A172 (cell line): ENCODE measurements around the gene CCDC68. TPM values are rescaled to one million over a fixed set of nuclear protein-coding genes. Genes with fewer than 3 reads are reported as not detected.
"Not testable (repeated sequence)": the region's sequence is repeated elsewhere in the genome, so short reads cannot be mapped to it uniquely, and the experiment has no call there.

ENCODE experiments used
- DNase-seq: peaks from one replicate; pipeline ENCODE4 v3.0.0-alpha.2; 2015; ENCODE audit warnings: low spot score
- total RNA-seq: library from RNA; depleted of rRNA; stranded (reverse); fragments of >200 nt; shearing (Covaris generic); gene quantifications from 2 replicates; pipeline ENCODE4 v1.2.3, GENCODE V29; 2014; rRNA removed

CCDC68 gene
- total RNA-seq, 1 experiment from 2014 or later, result 0.07 TPM

DNA sequence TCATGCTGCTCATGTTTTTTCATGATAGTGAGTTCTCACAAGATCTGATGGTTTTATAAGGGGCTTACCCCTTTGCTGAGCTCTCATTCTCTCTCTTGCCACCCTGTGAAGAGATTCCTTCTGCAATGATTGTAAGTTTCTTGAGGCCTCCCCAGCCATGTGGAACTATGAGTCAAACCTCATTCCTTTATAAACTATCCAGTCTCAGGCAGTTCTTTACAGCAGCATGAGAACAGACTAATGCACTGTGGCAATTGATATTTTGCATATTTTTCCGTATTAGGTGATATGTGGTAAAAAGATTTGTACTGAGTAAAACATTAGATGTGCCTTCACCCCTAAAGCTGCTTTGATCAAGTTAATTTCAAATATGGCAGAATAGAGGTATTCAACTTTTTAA, 82.2 kb downstream of the CCDC68 start:
- DNase-seq, result no peak

DNA sequence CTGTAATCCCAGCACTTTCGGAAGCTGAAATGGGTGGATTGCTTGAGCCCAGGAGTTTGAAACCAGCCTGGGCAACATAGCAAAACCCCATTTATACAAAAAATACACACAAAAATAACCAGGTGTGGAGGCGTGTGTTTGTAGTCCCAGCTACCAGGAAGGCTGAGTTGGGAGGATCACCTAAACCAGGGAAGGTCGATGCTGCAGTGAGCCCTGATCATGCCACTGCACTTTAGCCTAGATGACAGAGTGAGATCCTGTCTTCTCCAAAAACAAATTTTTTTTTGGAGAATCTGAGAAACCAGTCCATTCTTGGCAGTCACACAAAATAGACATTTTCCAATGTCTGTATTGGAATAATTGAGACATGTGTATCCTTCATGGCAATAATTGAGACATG, 84.2 kb downstream of the CCDC68 start:
- no peak for DNase-seq

DNA sequence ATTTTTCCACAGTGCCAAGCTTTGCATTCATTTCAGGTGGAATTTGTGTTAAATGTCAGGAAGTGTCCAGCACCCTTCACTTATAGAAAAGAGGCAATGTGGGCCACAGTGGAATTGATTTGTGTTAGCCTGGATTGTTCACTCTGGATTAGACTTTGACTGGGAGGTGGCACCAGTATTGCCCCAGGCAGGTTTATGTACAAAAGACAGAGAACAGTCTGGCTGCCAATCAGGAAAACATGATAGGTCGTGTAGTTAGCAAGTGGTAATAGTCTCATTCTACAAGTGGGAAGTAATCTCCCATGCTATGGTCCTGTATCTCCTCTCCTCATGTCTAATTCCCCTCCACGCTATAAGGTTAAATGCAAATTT, 85.4 kb downstream of the CCDC68 start:
- no peak for DNase-seq

DNA sequence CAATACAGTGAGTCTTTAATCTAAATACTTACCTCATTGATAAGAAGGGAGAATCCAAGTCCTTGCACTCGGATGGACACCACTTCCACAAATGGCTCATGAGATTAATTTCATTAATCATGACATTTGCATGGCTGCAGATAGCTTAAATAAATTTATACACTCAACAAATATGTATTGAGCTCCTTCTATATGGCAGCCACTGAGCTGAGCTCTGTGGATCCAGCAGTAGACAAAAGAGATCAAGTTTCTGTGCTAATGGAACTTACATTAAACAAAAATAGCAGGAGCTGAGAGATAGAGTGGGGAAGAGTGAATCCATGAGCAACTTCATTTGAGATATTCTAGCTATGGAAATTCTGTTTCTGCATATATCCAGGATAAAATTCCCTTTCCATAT, 86.6 kb downstream of the CCDC68 start:
- DNase-seq, result no peak

DNA sequence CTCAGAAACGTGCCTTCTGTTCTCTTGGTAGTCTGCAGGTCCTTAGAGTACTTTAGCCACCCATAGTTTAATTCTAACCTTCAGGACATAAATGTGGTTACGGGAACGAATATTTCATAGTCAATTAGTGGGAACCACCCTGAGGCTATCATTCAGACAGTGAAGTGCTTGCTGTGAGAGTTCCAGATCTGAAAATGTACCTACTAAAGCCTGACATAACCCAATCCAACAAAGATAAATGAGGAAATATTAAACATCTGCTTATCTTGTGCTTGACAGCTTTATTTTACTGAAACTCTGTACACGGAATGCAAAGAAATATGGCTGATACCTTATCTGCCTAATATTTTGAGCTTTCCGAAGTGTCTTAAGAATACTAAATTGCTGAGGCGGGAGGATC, 88.0 kb downstream of the CCDC68 start:
- no peak for DNase-seq

DNA sequence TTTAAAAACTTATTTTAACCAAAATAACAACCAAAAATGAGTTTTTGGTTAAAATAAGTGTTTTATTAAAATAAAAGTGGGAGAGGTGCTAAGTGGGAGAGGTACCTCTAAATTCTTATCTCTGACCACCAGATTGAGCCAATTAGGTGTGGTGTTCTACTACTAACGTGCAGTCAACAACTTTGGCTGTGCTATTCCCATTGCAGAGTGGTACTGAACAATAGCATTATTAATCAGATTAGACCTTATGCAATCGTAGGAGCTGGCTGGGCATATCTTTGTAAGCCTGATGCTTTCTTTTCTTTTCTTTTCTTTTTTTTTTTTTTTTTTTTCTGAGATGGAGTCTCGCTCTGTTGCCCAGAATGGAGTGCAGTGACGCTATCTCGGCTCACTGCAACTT, 92.1 kb downstream of the CCDC68 start:
- DNase-seq, result no peak

DNA sequence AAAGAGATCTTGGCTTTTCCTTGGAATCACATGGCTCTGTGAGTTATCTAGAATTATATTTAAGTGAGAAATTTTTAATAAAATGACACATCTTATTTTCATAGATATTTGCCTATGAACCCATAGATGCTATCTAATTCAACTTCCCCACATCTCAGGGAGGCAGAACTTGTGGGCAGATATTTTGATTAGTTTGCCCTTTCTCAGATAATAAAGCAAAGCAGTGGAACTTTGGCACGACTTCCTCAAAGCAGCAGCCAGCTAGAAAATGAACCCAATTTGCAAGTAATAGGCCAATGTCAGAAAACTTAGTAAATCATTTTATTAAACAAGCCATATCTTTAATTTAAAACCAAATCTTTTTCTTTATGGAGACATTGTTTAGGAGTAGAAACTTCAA, 98.3 kb downstream of the CCDC68 start:
- no peak for DNase-seq

DNA sequence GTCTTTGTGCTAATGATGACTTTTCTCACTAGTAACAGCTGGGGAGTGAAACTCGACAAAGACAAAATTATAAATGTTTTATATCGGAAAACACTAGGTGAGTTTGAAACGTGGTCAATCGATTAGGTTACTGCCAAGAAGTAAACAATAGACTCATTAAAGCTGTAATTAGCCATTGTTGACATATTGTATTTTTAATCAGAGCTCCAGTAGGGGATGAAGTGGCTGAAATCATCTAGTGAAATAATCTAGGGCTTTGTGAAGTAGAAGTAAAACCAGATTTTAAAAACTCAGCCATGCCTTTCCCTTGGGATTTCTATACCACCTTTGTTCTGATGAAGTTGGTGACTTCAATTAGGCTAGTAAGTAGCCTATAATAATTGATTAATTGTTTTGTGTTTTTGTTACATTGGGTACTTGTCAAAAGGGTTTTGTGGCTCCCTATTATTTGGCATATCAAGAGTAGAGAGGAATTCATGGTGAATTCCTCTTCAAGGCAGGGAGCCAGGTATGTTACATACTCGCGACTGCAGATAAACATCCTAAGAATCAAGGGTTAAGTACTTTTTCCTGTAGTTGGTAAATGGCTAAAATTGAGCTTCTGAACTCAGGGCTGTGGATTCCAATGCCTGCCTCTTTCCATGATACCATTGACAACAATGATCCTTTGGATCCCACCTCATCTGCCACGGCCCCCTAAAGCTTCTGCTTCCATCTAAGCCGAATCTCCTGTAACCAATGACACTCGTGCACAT, 99.4 kb downstream of the CCDC68 start:
- no peak for DNase-seq

DNA sequence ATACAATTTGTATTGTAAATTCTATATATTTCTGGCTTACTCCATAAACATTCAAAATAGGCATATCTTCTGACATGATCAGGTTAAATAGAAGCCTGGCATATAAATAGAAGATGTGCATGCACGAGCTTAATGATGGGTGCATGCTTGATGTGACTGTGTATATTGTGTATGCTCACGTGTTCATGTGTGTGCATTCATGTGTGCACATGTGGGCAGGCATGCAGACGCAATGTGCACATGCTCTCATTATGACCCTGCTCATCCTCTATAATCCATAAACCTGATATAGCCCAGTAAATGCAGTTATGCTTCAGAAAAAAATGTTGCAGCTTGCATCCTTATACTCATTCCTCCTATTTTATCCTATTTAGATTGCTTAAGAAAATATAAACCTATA, 101.8 kb downstream of the CCDC68 start:
- DNase-seq, result no peak

DNA sequence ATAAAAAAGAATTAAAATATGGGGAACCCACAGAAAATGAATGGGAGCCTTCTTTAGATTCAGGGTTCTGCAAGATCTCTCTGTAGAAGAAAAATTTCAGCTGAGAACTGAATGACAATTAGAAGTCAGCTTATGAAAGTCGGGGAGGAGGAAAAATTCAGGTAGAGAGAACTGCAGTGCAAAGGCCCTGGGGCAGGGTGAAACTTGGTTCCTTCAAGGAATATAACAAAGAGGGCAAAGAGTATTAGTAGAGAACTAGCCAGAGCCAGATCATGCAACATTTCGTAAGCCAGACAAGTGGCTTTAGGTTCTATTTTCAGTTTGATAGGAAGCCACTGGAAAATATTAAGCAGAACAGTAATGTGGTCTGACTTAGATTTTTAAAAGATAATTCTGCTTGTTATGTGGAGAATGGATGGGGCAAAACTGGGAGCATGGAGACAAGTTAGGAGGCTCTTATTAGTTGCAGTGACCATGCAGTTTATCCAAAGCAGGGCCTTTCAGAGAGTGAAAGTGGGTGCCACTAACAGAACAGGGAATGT, 103.1 kb downstream of the CCDC68 start:
- DNase-seq, result no peak

DNA sequence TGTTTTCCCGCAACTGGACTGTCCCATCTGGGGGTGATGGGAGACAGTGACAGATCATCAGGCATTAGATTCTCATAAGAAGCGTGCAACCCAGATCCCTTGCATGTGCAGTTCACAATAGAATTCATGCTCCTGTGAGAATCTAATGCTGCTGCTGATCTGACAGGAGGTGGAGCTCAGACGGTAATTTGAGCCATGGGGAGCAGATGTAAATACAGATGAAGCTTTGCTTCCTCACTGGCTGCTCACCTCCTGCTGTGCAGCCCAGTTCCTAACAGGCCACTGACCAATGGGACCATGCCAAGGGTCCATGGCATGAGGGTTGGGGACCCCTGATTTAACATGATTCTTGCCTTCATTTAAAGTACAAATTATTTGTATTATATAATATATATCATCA, 104.2 kb downstream of the CCDC68 start:
- not testable (repeated sequence) for DNase-seq

DNA sequence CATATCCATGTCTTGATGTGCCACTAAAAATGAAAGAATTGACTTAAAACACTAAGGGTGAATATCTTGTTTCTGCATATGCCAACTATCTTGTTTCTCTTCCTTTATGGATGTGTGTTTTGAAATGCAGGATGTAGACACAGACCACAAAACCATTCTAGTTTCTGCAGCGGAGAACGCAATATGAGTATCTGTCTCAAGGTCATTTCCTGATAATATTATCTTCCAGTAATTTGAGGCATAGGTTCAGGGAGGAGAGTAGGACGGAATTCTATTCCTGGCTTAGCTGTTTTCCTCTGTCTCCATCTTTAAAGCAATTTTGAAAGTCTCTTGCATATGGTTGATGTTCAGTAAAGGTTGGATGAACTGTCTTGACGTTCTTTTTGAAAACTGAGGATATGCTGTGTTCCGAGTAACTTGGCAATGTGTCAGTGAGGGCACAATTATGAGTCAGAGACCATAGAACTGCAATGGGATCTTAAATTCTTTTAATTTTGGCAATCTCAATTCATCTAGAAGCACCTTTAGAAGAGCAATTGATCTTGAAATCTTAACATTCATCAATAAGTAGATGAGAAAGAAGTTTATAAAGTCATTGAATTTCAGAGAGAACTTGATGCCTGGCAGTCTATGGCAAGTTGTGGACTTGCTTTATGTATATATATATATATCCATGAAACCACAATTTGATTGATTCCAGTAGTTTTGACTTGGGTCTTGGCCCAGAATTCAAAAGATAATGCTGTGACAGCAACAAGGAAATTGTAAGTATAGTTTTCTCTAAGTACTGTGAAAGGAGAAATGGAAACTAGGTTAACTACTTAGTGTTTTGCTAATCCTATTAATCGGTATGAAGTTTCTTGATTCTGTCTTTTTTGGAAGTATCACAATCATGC, 106.2 kb downstream of the CCDC68 start:
- no peak for DNase-seq

Other genes with a start within 250 kb of the CCDC68 start
- gene RAB27B, start 131.0 kb downstream of the CCDC68 start, total RNA-seq, result 7.6 and 9.9 TPM in 2 replicates